Measurements from ENCODE around the gene CLN6.
"Not testable (repeated sequence)": the region's sequence is repeated elsewhere in the genome, so short reads cannot be mapped to it uniquely, and the experiment has no call there.

The CLN6 gene

GRCh38 chr15:68221530-68222431 is 7.7 kb downstream of the CLN6 start:
- DNase-seq, result not testable (repeated sequence)

- no peak for DNase-seq
Observed at GRCh38 chr15:68220967-68221366, 8.6 kb downstream of the CLN6 start.

- DNase-seq, result no peak
Observed at GRCh38 chr15:68220489-68220888, 9.0 kb downstream of the CLN6 start.

- no peak for DNase-seq
Observed at GRCh38 chr15:68218847-68219798, 10.4 kb downstream of the CLN6 start.

GRCh38 chr15:68218331-68218730 is 11.2 kb downstream of the CLN6 start:
- no peak for DNase-seq

GRCh38 chr15:68217341-68217740 is 12.2 kb downstream of the CLN6 start:
- DNase-seq, result no peak

GRCh38 chr15:68214838-68215254 is 14.7 kb downstream of the CLN6 start:
- no peak for DNase-seq

- no peak for DNase-seq
Observed at GRCh38 chr15:68213991-68214837, 15.3 kb downstream of the CLN6 start.

- DNase-seq, result not testable (repeated sequence)
Observed at GRCh38 chr15:68213491-68213845, 16.1 kb downstream of the CLN6 start.

GRCh38 chr15:68211656-68212320 is 17.7 kb downstream of the CLN6 start:
- no peak for DNase-seq

GRCh38 chr15:68210821-68211655 is 18.5 kb downstream of the CLN6 start:
- DNase-seq, result peak; percentile 47

GRCh38 chr15:68210409-68210756 is 19.1 kb downstream of the CLN6 start:
- DNase-seq, result no peak

- no peak for DNase-seq
Observed at GRCh38 chr15:68209735-68210408, 19.7 kb downstream of the CLN6 start.

- DNase-seq, result no peak
Observed at GRCh38 chr15:68209272-68209671, 20.3 kb downstream of the CLN6 start.

GRCh38 chr15:68208636-68209240 is 20.8 kb downstream of the CLN6 start:
- no peak for DNase-seq

- no peak for DNase-seq
Observed at GRCh38 chr15:68208136-68208535, 21.4 kb downstream of the CLN6 start.

- no peak for DNase-seq
Observed at GRCh38 chr15:68207176-68207935, 22.2 kb downstream of the CLN6 start.

GRCh38 chr15:68206711-68207151 is 22.8 kb downstream of the CLN6 start:
- DNase-seq, result no peak

- no peak for DNase-seq
Observed at GRCh38 chr15:68205954-68206539, 23.5 kb downstream of the CLN6 start.
